GM13977 (cell line): ENCODE results near the gene TNS1.

Experiments
- DNase-seq: peaks from one replicate; pipeline ENCODE4 v3.0.0; 2012; ENCODE audit warnings: low spot score
- in situ Hi-C: fragments of 300-500 bp; cut with MboI; formaldehyde crosslinking; loops from one replicate; pipeline ENCODE4 v1.12.0; 2022; ENCODE audit warnings: low sequenced_read_pairs, low pct_unique_long_range_greater_than_20kb, mixed read lengths, inconsistent platforms; ENCODE audit not compliant: unreplicated experiment
- TF ChIP-seq, protein P1 (sequence below): IDR thresholded peaks from 2 replicates; pipeline ENCODE4 v1.5.1; 2012; ENCODE audit warnings: mild to moderate bottlenecking, control low read depth; ENCODE audit not compliant: insufficient read depth; ENCODE audit errors: extremely low read depth, missing control alignments

Gene TNS1

DNA sequence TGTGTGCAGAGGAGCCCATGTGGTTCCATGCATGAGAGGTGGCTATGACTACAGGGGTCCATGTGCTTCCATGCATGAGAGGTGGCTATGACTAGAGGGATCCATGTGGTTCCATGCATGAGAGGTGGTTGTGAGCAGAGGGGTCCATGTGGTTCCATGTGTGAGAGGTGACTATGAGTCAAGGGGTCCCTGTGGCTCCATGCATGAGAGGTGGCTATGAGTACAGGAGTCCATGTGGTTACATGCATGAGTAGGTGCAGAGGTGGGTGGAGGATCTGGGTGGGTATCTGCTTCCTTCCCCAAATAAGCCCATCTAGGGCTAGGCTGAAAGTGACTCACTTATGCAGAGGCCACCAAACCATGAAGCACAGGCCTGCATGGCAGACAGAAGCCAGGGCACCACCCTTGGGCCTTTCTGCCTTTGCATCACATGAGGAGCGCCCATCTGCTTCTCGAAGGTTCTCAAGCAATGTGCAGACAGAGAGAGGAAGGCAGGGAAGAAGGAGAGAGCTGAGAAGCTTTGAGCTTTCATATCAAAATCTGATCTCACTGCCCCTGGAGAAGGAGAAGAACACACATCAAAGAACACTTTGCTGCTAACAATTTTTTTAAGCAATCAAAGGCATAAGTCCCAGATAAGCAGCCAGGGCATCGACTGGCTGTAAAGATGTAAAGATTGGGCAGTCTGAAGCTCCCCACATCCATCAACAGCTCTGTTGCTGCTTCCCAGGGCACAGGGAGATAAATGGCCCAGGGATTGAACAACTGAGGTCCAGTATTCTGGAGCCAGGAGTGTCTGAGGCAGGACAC, 137.6 kb downstream of the TNS1 start:
- in situ Hi-C loops: no loop called here
- TF ChIP-seq, protein P1, sequence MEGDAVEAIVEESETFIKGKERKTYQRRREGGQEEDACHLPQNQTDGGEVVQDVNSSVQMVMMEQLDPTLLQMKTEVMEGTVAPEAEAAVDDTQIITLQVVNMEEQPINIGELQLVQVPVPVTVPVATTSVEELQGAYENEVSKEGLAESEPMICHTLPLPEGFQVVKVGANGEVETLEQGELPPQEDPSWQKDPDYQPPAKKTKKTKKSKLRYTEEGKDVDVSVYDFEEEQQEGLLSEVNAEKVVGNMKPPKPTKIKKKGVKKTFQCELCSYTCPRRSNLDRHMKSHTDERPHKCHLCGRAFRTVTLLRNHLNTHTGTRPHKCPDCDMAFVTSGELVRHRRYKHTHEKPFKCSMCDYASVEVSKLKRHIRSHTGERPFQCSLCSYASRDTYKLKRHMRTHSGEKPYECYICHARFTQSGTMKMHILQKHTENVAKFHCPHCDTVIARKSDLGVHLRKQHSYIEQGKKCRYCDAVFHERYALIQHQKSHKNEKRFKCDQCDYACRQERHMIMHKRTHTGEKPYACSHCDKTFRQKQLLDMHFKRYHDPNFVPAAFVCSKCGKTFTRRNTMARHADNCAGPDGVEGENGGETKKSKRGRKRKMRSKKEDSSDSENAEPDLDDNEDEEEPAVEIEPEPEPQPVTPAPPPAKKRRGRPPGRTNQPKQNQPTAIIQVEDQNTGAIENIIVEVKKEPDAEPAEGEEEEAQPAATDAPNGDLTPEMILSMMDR: no peak

GRCh38 chr2:217863883-217864282, 138.9 kb downstream of the TNS1 start:
- no peak for DNase-seq
- TF ChIP-seq, protein P1: no peak
- in situ Hi-C loops: no loop called here

More for the DNA sequence above, 137.6 kb downstream of the TNS1 start:
- DNase-seq: peak; percentile 51

DNA sequence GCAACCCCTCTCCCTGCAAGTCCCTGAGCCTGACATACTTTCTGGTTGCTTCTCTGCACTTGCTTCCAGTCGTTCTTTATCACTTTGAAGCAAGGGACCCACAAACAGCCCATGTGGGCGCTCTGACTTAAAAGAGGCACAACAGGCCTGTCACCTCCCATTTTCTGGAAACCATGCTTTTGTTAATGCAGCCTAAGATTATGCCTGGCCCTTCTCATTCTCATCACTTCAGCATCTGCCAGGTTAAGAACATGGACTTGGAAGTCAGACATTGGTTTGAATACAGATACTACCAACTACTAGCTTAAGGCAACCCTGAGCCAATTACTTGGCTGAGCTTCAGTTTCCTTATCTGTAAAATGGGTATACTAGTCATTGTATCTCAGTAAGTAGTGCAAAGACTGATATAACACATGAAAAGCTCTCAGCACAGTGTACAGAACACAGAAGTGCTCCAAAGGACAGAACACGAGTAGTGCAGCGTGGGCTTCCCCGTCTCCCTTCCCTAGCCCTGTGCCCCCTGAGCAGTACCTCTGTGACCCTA, 141.4 kb downstream of the TNS1 start:
- in situ Hi-C loops: no loop called here
- TF ChIP-seq, protein P1: no peak
- no peak for DNase-seq

DNA sequence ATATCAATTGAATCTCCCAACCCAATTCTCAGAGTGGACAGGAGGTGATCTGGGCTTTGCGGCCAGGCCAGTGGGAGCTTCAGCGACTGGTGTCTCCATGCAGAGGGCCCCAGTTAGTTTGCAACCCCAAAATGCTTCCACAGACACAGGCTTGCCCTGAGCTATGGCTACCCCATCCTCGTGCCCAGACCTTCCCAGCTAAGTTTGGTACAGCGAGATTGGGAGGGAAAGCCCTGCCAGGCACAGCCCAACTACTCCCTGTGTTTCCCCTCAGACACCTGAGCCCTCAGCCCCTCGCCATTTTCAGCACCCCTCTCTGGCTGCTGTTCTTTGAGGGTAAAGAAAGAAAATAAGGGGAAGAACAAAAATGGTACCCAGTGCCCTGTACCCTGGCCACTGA, 142.9 kb downstream of the TNS1 start:
- no peak for DNase-seq
- TF ChIP-seq, protein P1: no peak
- in situ Hi-C loops: no loop called here

GRCh38 chr2:217858519-217859491, 144.0 kb downstream of the TNS1 start:
- DNase-seq: no peak
- in situ Hi-C loops: no loop called here
- TF ChIP-seq, protein P1: no peak

DNA sequence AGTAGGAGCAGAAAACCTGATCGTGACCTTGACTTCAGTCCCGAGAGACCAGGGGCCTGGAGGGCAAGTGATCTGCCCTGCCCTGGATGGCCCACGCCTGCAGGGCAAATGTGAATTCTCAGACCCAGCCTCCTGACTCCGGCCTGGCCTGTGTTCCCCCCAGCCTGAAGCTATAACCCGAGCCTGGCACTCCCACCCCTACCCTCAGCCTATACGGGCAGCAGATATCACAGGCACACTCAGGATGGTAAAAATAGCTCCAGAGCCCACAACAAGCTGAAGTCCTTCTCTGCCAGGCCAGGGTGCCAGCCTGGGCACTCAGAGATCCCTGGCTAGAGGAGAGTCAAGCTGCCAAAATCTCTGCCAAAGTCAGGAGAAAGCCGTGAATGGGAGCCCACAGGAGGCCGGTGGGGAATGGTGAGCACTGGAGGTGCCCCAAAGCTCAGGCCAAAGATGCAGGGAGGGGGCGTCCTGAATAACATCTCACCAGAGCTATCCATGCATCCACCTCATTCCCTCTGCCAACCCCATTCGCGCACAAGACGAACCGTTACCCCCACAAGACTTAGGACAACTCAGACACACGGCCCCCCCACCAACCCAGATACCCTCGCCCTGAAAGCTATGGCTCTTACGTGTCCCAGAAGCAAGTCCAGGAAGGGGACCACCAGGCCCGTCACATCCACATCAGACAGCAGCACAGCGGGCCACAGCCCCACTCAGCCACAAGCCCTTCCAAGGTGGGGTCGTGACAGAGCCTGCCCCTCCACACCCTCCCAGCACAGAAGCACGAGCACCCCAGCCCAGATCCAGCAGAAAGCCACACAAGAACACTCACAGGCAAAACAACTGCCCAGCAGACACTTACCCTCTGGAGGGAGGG, 144.9 kb downstream of the TNS1 start:
- DNase-seq: no peak
- TF ChIP-seq, protein P1: no peak
- in situ Hi-C loops: no loop called here
